HepG2 (cell line): ENCODE data around the gene AUP1. TPM values are rescaled to one million over a fixed set of nuclear protein-coding genes. Genes with fewer than 3 reads are reported as not detected.
A peak's percentile ranks its signal among the peaks of the same experiment; 100 is the strongest.

Source experiments
- ATF5 ChIP-seq: sonication (generic); formaldehyde crosslinking; IDR thresholded peaks from 2 replicates; pipeline ENCODE4 v1.4.0; 2020; ENCODE audit warnings: mild to moderate bottlenecking, low read depth, missing genetic modification reagents
- BORCS8-MEF2B ChIP-seq: sonication (generic); formaldehyde crosslinking; IDR thresholded peaks from 2 replicates; pipeline ENCODE4 v1.8.0; 2022; ENCODE audit warnings: mild to moderate bottlenecking, missing genetic modification reagents
- CREM ChIP-seq, 2 experiments: sonication (generic) in 1 of 2; formaldehyde crosslinking in 1 of 2; IDR thresholded peaks; 2 replicates each; pipeline versions ENCODE4 v1.4.0 to v1.6.1; 2016 to 2020; ENCODE audit warnings: antibody characterized with exemption in 1 of 2, mild to moderate bottlenecking in 1 of 2, missing genetic modification reagents in 1 of 2
- EHMT2 ChIP-seq: fragments of 200-600 bp; sonication (generic); IDR thresholded peaks from 2 replicates; pipeline ENCODE4 v1.7.0; 2017; ENCODE audit warnings: antibody characterized with exemption, low read depth, low read length, borderline replicate concordance
- ESRRA ChIP-seq: sonication (generic); formaldehyde crosslinking; IDR thresholded peaks from 2 replicates; pipeline ENCODE4 v1.5.1; 2020; ENCODE audit warnings: mild to moderate bottlenecking, low read depth, missing genetic modification reagents
- FLYWCH1 ChIP-seq: sonication (generic); formaldehyde crosslinking; IDR thresholded peaks from 2 replicates; pipeline ENCODE4 v1.8.1; 2023; ENCODE audit warnings: mild to moderate bottlenecking, missing genetic modification reagents
- FOSL2 ChIP-seq: sonication (generic); formaldehyde crosslinking; IDR thresholded peaks from 2 replicates; pipeline ENCODE4 v1.4.0; 2020; ENCODE audit warnings: missing genetic modification reagents
- FOXA3 ChIP-seq: IDR thresholded peaks from 2 replicates; pipeline ENCODE4 v1.6.1; 2016; ENCODE audit warnings: missing genetic modification reagents, missing compliant biosample characterization
- FOXO1 ChIP-seq: sonication (generic); formaldehyde crosslinking; IDR thresholded peaks from 2 replicates; pipeline ENCODE4 v1.4.0; 2020; ENCODE audit warnings: missing genetic modification reagents
- HDAC2 ChIP-seq: sonication (generic); formaldehyde crosslinking; IDR thresholded peaks from 2 replicates; pipeline ENCODE4 v1.4.0; 2020; ENCODE audit warnings: missing genetic modification reagents
- HNF1B ChIP-seq: sonication (generic); formaldehyde crosslinking; IDR thresholded peaks from 2 replicates; pipeline ENCODE4 v1.5.1; 2020; ENCODE audit warnings: mild to moderate bottlenecking, moderate library complexity, missing genetic modification reagents
- HNF4A ChIP-seq: sonication (generic); formaldehyde crosslinking; IDR thresholded peaks from 2 replicates; pipeline ENCODE4 v1.4.0; 2020; ENCODE audit warnings: missing genetic modification reagents
- ISL2 ChIP-seq: sonication (generic); formaldehyde crosslinking; IDR thresholded peaks from 2 replicates; pipeline ENCODE4 v1.5.0; 2020; ENCODE audit warnings: missing genetic modification reagents
- KAT2B ChIP-seq: fragments of 150-350 bp; IDR thresholded peaks from 2 replicates; pipeline ENCODE4 v1.6.1; 2014; ENCODE audit warnings: low read depth, low read length, borderline replicate concordance
- KLF13 ChIP-seq: sonication (generic); formaldehyde crosslinking; IDR thresholded peaks from 2 replicates; pipeline ENCODE4 v1.4.0; 2020; ENCODE audit warnings: mild to moderate bottlenecking, missing genetic modification reagents
- SAP130 ChIP-seq: IDR thresholded peaks from 2 replicates; pipeline ENCODE4 v1.6.1; 2016; ENCODE audit warnings: low read depth
- SIX4 ChIP-seq: sonication (generic); formaldehyde crosslinking; IDR thresholded peaks from 2 replicates; pipeline ENCODE4 v1.4.0; 2020; ENCODE audit warnings: missing genetic modification reagents
- THRA ChIP-seq: sonication (generic); formaldehyde crosslinking; IDR thresholded peaks from 2 replicates; pipeline ENCODE4 v1.4.0; 2020; ENCODE audit warnings: missing genetic modification reagents, borderline replicate concordance
- ZBTB8A ChIP-seq: sonication (generic); formaldehyde crosslinking; IDR thresholded peaks from 2 replicates; pipeline ENCODE4 v1.4.0; 2020; ENCODE audit warnings: mild to moderate bottlenecking, low read depth, missing genetic modification reagents, borderline replicate concordance
- ZKSCAN1 ChIP-seq: fragments of 150-350 bp; IDR thresholded peaks from 2 replicates; pipeline ENCODE4 v1.6.1; 2014; ENCODE audit warnings: low read length
- ZNF282 ChIP-seq: fragments of 450-650 bp; IDR thresholded peaks from 2 replicates; pipeline ENCODE4 v1.6.1; 2018; ENCODE audit not compliant: partially characterized antibody
- ZNF317 ChIP-seq: sonication (generic); formaldehyde crosslinking; IDR thresholded peaks from 2 replicates; pipeline ENCODE4 v1.5.0; 2020; ENCODE audit warnings: mild to moderate bottlenecking, missing genetic modification reagents
- ZNF770 ChIP-seq: sonication (generic); formaldehyde crosslinking; IDR thresholded peaks from 2 replicates; pipeline ENCODE4 v1.5.0; 2020; ENCODE audit warnings: mild to moderate bottlenecking, missing genetic modification reagents
- polyA plus RNA-seq, 8 experiments: library from polyadenylated mRNA; depleted of rRNA in 3 of 8; stranded (reverse) in 7 of 8; unstranded in 1 of 8; fragments of >200 nt; fragmentation: Illumina TruSeq in 4 of 8; extraction: Trizol in 4 of 8; gene quantifications; 2 replicates each; pipeline versions ENCODE4 v1.2.1 to v1.2.3, GENCODE V29; 2011 to 2016; ENCODE audit warnings: low read depth in 4 of 8, missing spikeins in 1 of 8, mixed read lengths in 1 of 8; ENCODE audit not compliant: insufficient read depth in 1 of 8
- total RNA-seq, 5 experiments: library from RNA; depleted of rRNA; stranded (reverse); fragments of >200 nt; fragmentation: Illumina TruSeq; extraction: Trizol; gene quantifications; 2 replicates each; pipeline ENCODE4 v1.2.3, GENCODE V29; 2016; ENCODE audit warnings: low read depth in 1 of 5
- TF ChIP-seq, protein P1 (sequence below): IDR thresholded peaks from 2 replicates; pipeline ENCODE4 v1.6.1; 2012; ENCODE audit warnings: inconsistent platforms

AUP1 gene
- total and polyA plus RNA-seq, 2 of the 13 experiments (the other 11 are each of a cell fraction or from before 2014, with no cell fraction given) = 174 to 267 TPM

DNA sequence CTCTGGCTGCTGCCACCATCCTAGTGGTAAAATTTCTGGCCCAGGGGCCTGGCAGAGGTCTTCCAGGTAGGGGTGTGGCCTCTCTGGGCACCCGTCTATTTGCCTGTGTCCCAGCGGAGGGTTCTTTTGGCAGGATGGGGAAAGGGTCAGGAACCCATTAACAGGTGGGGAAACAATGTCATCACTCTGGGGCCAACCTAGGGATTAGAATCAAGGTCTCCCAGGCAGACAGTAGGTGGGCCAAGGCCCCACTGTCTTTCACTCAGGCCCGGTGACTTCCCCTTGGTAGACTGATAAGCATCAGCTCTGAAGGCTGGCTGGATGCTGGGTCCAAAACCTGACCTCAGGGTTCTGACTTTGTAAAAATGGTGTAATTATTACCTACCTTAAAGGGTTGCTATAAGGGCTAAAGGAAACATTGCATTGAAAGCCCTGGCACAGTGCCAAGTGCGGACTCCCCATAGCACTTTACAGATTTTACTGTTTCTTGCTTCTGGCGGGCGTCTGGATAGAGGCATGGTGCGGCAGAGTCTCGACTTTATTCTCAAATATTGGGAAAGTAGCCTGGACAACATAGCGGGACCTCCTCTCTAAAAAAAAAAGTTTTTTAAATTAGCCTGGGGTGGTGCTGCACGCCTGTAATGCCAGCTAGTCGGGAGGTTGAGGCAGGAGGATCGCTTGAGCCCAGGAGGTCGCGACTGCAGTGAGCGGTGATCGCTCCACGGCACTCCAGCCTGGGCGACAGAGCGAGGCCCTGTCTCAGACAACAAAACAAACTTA lies 32.3 kb downstream of the AUP1 start (continued):
- 0 out of 2 replicates have a peak, but pooled peaks have one; percentile 44 for TF ChIP-seq HNF1B
- TF ChIP-seq FOXO1 = no peak
- TF ChIP-seq SAP130 (CRISPR knock-in tag) = peak; percentile 18
- TF ChIP-seq ZNF282 = no peak
- 0 out of 2 replicates have a peak, but pooled peaks have one; percentile 30 for TF ChIP-seq ZNF317 (CRISPR knock-in tag)
- no peak for TF ChIP-seq EHMT2
- TF ChIP-seq ZBTB8A (CRISPR knock-in tag) = no peak; the same call in 1 of the 2 replicates
- TF ChIP-seq THRA (CRISPR knock-in tag) = peak; percentile 21; the same call in 1 of the 2 replicates
- TF ChIP-seq FOSL2 (CRISPR knock-in tag) = no peak
- 0 out of 2 replicates have a peak, but pooled peaks have one; percentile 37 for TF ChIP-seq HDAC2 (CRISPR knock-in tag)
- peak; percentile 51; the same call in 1 of the 2 replicates for TF ChIP-seq ISL2 (CRISPR knock-in tag)
- TF ChIP-seq ZKSCAN1 = no peak
- peak; percentile 21; the same call in 1 of the 2 replicates for TF ChIP-seq BORCS8-MEF2B (CRISPR knock-in tag)
- TF ChIP-seq ATF5 (CRISPR knock-in tag) = 0 out of 2 replicates have a peak, but pooled peaks have one; percentile 26
- no peak for TF ChIP-seq KAT2B
- no peak for TF ChIP-seq SIX4 (CRISPR knock-in tag)
- TF ChIP-seq, protein P1, sequence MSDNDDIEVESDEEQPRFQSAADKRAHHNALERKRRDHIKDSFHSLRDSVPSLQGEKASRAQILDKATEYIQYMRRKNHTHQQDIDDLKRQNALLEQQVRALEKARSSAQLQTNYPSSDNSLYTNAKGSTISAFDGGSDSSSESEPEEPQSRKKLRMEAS = 0 out of 2 replicates have a peak, but pooled peaks have one; percentile 24
- peak; percentile 82; the same call in 1 of the 2 replicates for TF ChIP-seq FLYWCH1 (CRISPR knock-in tag)
- 0 out of 2 replicates have a peak, but pooled peaks have one; percentile 18 for TF ChIP-seq ESRRA (CRISPR knock-in tag)
- peak; percentile 70; the same call in 1 of the 2 replicates for TF ChIP-seq CREM (IDR thresholded peaks at IDR 0.05)
- TF ChIP-seq CREM (CRISPR knock-in tag; IDR thresholded peaks at IDR 0.05) = no peak
- TF ChIP-seq HNF4A (CRISPR knock-in tag) = peak; percentile 82
- TF ChIP-seq KLF13 (CRISPR knock-in tag) = no peak
- TF ChIP-seq FOXA3 (CRISPR knock-in tag) = peak; percentile 20; the same call in 1 of the 2 replicates
- TF ChIP-seq ZNF770 (CRISPR knock-in tag) = peak; percentile 67; the same call in 1 of the 2 replicates
